Epithelial cell of proximal tubule (primary cell): ENCODE data around the gene CDH23. TPM values are rescaled to one million over a fixed set of nuclear protein-coding genes. Genes with fewer than 3 reads are reported as not detected.

ENCODE experiments used
- DNase-seq: peaks from one replicate; pipeline ENCODE4 v3.0.0-alpha.2; 2011; ENCODE audit warnings: low read depth
- H3K4me3 ChIP-seq: 2 replicates; pipeline ENCODE4 v1.5.1; 2011; ENCODE audit warnings: low read depth, mild to moderate bottlenecking, low read length
- CTCF ChIP-seq: conservative IDR thresholded peaks from 2 replicates; pipeline ENCODE4 v1.5.1; 2012; ENCODE audit warnings: low read depth, mild to moderate bottlenecking, low read length
- total RNA-seq: library from RNA; depleted of rRNA; stranded (reverse); fragments of >200 nt; gene quantifications from 2 replicates; pipeline ENCODE4 v1.2.3, GENCODE V29; 2015

CDH23 gene
- total RNA-seq, 1 donor from 2014 or later = under 0.01 TPM

- TF ChIP-seq CTCF = no peak
- no peak overlapping the region for H3K4me3 ChIP-seq
- no peak for DNase-seq
Observed at GRCh38 chr10:71433768-71434744, 37.3 kb downstream of the CDH23 start.

- DNase-seq = no peak
- TF ChIP-seq CTCF = no peak
- H3K4me3 ChIP-seq = no peak overlapping the region
Observed at GRCh38 chr10:71434760-71435394, 38.2 kb downstream of the CDH23 start.

GRCh38 chr10:71435571-71436267, 39.0 kb downstream of the CDH23 start:
- no peak for TF ChIP-seq CTCF
- H3K4me3 ChIP-seq = no peak overlapping the region
- no peak for DNase-seq

- DNase-seq = no peak
- no peak overlapping the region for H3K4me3 ChIP-seq
- no peak for TF ChIP-seq CTCF
Observed at GRCh38 chr10:71436268-71437125, 39.8 kb downstream of the CDH23 start.

GRCh38 chr10:71437537-71438092, 40.9 kb downstream of the CDH23 start:
- no peak for DNase-seq

More at GRCh38 chr10:71437537-71438092, 40.9 kb downstream of the CDH23 start:
- TF ChIP-seq CTCF = no peak
- no peak overlapping the region for H3K4me3 ChIP-seq
